G401 (cell line): ENCODE results near the gene ENTREP3. TPM values are rescaled to one million over a fixed set of nuclear protein-coding genes. Genes with fewer than 3 reads are reported as not detected.
"Not testable (repeated sequence)": the region's sequence is repeated elsewhere in the genome, so short reads cannot be mapped to it uniquely, and the experiment has no call there.

Source experiments
- DNase-seq: peaks from one replicate; pipeline ENCODE4 v3.0.0-alpha.2; 2015; ENCODE audit warnings: low spot score
- in situ Hi-C: cut with HindIII; loops from 2 replicates; pipeline ENCODE4 v1.10.0; 2016; ENCODE audit warnings: low sequenced_read_pairs, mixed read lengths
- total RNA-seq: library from RNA; depleted of rRNA; stranded (reverse); fragments of >200 nt; shearing (Covaris generic); gene quantifications from 2 replicates; pipeline ENCODE4 v1.2.3, GENCODE V29; 2014

The ENTREP3 gene
- total RNA-seq, 1 experiment from 2014 or later: 7.3 TPM

DNA sequence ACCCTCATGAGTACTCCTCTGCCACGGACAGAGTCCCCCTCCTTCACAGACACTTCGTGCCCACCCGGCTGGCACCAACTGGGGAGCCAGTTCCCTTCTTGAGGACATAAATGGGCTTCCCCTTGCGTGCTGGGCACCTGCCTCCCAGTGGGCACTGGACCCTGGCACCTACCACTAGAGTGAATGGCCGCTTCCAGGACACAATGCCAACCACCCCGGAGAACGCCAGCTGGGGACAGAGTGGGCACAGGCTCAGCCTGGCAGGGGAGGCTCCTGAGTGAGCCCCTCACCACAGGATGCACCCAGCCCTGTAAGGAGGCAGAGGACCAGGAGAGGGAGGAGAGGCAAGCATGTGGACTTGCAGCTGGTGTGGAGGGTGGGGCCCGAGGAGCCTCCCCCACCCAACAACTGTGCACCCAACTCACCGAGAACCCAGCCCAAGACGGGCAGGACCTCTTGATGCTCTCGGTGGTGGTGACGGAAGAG, 1.0 kb downstream of the ENTREP3 start:
- in situ Hi-C loops: no loop called here

GRCh38 chr1:155253797-155254196, 1.5 kb downstream of the ENTREP3 start:
- in situ Hi-C loops: no loop called here
- DNase-seq: peak; percentile 22

More for the DNA sequence above, 1.0 kb downstream of the ENTREP3 start:
- peak; percentile 15 for DNase-seq

- DNase-seq: peak; percentile 29
- in situ Hi-C loops: no loop called here
Measured at GRCh38 chr1:155253208-155253607, 2.1 kb downstream of the ENTREP3 start.

DNA sequence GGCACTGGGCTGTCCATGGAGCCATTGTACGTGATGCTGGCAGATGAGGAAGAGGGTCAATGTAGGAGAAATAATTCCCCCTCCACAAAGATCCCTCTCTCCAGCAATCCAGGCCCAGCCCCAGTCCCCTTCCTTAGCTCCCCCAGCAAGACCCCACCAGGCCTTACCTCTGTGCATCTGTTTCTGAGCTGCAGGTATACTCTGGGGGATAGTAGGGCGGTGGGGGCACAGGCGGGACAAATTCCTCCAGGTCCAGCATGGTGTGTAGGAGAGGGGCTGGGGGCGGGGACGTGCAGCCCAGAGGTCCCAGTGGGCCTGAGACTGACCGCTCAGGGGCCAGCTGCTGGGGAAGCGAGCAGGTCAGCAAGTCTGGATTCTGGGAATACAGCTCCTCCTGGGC, 3.7 kb downstream of the ENTREP3 start:
- in situ Hi-C loops: no loop called here

GRCh38 chr1:155250633-155251449, 4.4 kb downstream of the ENTREP3 start:
- in situ Hi-C loops: no loop called here

More for the DNA sequence above, 3.7 kb downstream of the ENTREP3 start:
- DNase-seq: no peak

GRCh38 chr1:155250246-155250632, 5.0 kb downstream of the ENTREP3 start:
- no peak for DNase-seq
- in situ Hi-C loops: no loop called here

More at GRCh38 chr1:155250633-155251449, 4.4 kb downstream of the ENTREP3 start:
- peak; percentile 96 for DNase-seq

DNA sequence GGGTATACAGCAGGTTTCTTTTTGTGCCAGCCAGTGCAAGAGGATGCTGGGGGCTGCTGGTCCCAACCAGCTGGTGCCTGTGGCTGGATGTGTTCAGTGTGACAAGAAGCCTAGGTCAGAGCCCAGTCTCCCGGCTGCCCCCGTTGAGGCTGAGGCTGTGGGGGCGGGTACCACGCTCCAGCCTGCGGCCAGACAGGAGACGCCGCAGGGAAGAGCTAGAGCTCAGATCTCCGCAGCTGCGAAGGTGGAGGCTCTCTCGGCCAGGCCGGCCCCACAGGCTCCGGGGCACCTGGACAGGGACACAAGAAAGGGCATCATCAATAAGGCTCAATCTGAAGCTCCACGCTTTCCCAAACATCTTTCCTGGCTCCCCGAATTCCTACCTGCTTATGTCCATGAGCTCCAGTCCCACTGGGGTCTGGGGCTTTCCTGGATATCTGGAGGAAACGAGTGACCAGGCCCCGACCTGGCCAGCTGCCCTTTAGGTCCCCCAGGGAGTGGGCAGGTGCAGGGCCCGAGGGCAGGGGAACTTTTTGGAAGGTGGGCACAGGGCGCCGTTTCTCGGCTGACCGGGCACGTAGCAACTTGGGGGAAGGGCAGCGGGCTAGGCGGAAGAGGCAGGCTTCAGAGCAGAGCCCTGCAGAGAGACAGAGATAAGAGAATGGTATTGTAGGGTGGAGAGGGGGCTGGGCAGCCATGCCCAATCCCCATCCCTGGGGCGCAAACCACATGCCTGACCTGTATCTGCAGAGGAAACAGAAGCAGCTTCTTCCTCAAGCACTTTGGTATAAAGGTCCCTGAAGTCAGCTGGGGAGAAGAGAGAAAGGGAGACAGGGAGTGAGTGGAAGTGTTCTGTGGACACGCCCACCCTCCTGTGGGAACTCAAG, 7.4 kb downstream of the ENTREP3 start:
- DNase-seq: no peak
- in situ Hi-C loops: no loop called here

GRCh38 chr1:155246796-155247195, 8.5 kb downstream of the ENTREP3 start:
- in situ Hi-C loops: not testable (repeated sequence)

DNA sequence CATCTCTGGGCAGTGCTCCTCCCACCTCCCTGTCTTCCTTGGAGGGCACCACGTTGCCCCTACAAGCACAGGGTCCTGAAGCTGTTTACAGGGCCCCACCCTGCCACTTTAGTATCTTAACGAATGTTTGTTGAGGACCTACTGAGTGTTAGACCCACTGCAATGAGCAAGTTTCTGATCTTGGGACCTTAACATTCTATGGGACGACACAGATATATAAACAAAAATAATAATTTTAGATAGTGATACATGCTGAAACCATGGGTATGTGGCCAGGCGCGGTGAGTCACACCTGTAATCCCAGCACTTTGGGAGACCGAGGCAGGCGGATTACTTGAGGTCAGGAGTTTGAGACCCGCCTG, 10.1 kb downstream of the ENTREP3 start:
- in situ Hi-C loops: no loop called here
- DNase-seq: no peak

More at GRCh38 chr1:155246796-155247195, 8.5 kb downstream of the ENTREP3 start:
- DNase-seq: not testable (repeated sequence)

GRCh38 chr1:155244368-155245162, 10.7 kb downstream of the ENTREP3 start:
- in situ Hi-C loops: no loop called here
- DNase-seq: peak; percentile 100

DNA sequence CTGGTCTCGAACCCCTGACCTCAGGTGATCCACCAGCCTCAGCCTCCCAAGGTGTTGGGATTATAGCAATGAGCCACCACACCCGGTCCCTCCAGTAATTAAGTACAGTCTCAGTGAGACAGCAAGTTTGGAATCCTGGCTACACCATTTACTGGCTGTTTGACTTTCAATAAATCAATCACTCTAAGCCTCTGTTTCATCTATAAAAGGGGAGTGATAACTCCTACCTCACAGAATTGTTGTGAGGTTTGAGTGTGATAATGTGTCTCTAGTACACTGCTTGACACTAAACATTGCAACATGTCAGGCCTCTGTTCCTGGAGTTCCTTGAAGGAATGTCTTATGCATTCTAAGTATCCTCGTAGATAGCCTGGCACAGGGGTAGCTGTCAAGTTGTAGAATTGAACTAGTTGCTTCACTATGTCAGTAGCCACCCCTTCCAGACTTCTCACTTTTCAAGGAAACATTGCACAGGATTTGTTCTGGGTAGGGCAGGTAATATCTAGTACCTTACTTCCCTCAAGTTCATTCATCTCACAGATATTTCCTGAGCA, 12.4 kb downstream of the ENTREP3 start:
- DNase-seq: peak; percentile 16
- in situ Hi-C loops: no loop called here

DNA sequence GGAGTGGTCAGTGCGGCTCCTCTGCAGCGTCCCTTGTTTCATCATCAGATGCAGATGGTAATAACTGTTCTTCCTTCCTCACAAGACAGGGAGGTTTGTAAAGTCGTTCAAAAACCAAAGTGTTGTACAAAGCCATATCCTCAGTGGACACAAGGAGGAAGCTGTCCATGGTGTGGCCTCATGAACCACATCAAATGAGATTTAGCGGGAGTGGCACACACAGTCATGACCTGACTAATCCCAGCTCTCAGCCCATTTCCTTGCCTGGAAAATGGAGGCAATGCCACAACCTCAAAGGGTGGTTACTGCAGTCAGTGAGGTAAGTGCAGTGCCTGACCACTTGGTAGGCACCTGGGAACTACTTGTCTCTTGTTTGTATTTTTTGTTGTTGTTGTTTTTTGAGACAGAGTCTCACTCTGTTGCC, 13.4 kb downstream of the ENTREP3 start:
- in situ Hi-C loops: no loop called here
- DNase-seq: no peak

DNA sequence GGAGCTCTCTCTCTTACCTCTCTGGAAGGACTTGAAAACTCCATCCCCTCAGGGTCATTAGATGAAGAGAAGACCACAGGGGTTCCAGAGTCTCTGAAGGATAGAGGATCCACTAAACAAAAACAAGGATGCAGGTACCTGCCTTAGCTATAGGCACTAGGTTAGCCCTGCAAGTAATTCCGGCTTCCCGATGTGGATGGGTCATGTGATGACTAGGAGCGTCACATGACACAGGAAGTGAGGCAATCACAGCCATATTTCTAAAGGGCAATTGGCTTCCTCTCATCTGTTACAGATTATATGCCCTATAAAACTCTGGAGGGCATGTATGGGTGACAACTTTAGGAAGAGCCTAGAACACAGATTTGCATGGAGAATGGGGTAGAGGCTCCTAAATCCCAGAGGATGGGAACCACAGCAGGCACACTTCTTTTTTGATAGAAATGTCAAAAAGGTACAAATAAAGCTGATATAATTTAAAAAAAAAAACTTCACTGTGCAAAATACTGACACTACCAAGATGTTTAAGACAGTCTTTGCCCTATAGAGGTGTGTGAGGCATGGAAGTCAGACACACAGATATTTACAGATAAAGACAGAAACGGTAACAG, 14.1 kb downstream of the ENTREP3 start:
- DNase-seq: peak; percentile 92
- in situ Hi-C loops: no loop called here

DNA sequence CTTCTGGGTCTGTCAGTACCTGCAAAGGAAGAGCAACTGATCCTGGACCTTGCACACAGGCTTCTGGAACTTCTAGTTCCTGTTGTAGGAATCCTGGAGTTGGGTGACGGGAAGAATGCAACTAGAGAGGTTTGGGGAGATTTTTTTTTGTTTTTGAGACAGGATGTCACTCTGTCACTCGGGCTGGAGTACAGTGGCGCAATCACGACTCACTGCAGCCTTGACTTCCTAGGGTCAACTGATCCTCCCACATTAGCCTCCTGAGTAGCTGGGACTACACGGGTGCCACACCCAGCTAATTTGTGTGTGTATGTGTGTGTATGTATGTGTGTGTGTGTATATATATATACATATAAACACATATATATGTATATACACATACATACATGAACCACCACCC, 18.8 kb downstream of the ENTREP3 start:
- DNase-seq: no peak
- in situ Hi-C loops: no loop called here

- in situ Hi-C loops, DNase-seq: not testable (repeated sequence)
Measured at GRCh38 chr1:155235375-155235774, 19.9 kb downstream of the ENTREP3 start.

- DNase-seq, in situ Hi-C loops: not testable (repeated sequence)
Measured at GRCh38 chr1:155233502-155233901, 21.8 kb downstream of the ENTREP3 start.

- DNase-seq, in situ Hi-C loops: not testable (repeated sequence)
Measured at GRCh38 chr1:155232001-155232978, 23.0 kb downstream of the ENTREP3 start.
